Gastroesophageal sphincter (tissue), 4 donors: Measurements from ENCODE around the gene DNMT1. TPM values are rescaled to one million over a fixed set of nuclear protein-coding genes. Genes with fewer than 3 reads are reported as not detected.

ENCODE experiments used
- ATAC-seq: fragments of 150-250 bp; one replicate; pipeline ENCODE4 v1.9.1; 2016; ENCODE audit warnings: mild to moderate bottlenecking, moderate library complexity
- H3K27ac ChIP-seq, 4 donors: fragments of 200-600 bp; sonication (generic) in 3 of 4; 1 replicate in 3 of 4; 2 replicates in 1 of 4; pipeline ENCODE4 v1.5.1; 2016 to 2019
- H3K27me3 ChIP-seq: fragments of 200-600 bp; sonication (generic); one replicate; pipeline ENCODE4 v1.5.1; 2019
- H3K36me3 ChIP-seq, 2 donors: fragments of 200-600 bp; sonication (generic); one replicate each; pipeline ENCODE4 v1.5.1; 2019; ENCODE audit warnings: control low read depth in 1 of 2
- H3K4me1 ChIP-seq, 3 donors: fragments of 200-600 bp; sonication (generic); 1 replicate in 2 of 3; 2 replicates in 1 of 3; pipeline ENCODE4 v1.5.1; 2016 to 2019; ENCODE audit warnings: control low read depth in 2 of 3
- H3K4me3 ChIP-seq, 2 donors: fragments of 200-600 bp; sonication (generic); one replicate each; pipeline ENCODE4 v1.5.1; 2019; ENCODE audit warnings: mild to moderate bottlenecking in 1 of 2, moderate library complexity in 1 of 2
- H3K9me3 ChIP-seq, 3 donors: fragments of 200-600 bp; sonication (generic); one replicate each; pipeline ENCODE4 v1.5.1; 2017 to 2019; ENCODE audit warnings: control low read depth in 2 of 3
- CTCF ChIP-seq, 4 experiments: fragments of 200-600 bp in 2 of 4; fragments of 450-650 bp in 2 of 4; sonication (generic) in 1 of 4; IDR thresholded peaks; one replicate each; pipeline ENCODE4 v1.5.1; 2017 to 2019; ENCODE audit warnings: antibody characterized with exemption in 4 of 4, mild to moderate bottlenecking in 2 of 4, moderate library complexity in 2 of 4
- EP300 ChIP-seq: sonication (generic); formaldehyde crosslinking; IDR thresholded peaks from one replicate; pipeline ENCODE4 v1.6.1; 2017; ENCODE audit warnings: antibody characterized with exemption, mild to moderate bottlenecking
- POLR2A ChIP-seq, 2 donors: fragments of 450-650 bp; IDR thresholded peaks; one replicate each; pipeline ENCODE4 v1.6.1; 2017; ENCODE audit warnings: antibody characterized with exemption in 2 of 2, mild to moderate bottlenecking in 2 of 2, moderate library complexity in 1 of 2
- POLR2AphosphoS5 ChIP-seq: sonication (generic); formaldehyde crosslinking; IDR thresholded peaks from one replicate; pipeline ENCODE4 v1.6.1; 2017; ENCODE audit warnings: antibody characterized with exemption
- WGBS, 2 donors: methylation state at CpG; one replicate each; pipeline ENCODE4 v1.1.5; 2018; ENCODE audit warnings: low coverage in 1 of 2; 5-methylcytosine and 5-hydroxymethylcytosine counted together
- total RNA-seq, 4 donors: library from RNA; depleted of rRNA; stranded (reverse); fragments of >200 nt; gene quantifications; one replicate each; pipeline ENCODE4 v1.1.0, GENCODE V29; 2016

The DNMT1 gene
- total RNA-seq, 4 donors from 2014 or later: 28.1 to 50.6 (median 38.1) TPM

GRCh38 chr19:10135551-10136334 is 59.0 kb downstream of the DNMT1 start:
- Histone ChIP-seq H3K4me3 (no peak overlapping the region), H3K36me3 (peaks cover 0 to 99% of the 10 kb centered on the region in 2 donors), H3K4me1 (no peaks in the 10 kb centered on the region), H3K9me3 (no peaks in the 10 kb centered on the region), H3K27ac (no peak overlapping the region), H3K27me3 (no peaks in the 10 kb centered on the region)
- TF ChIP-seq CTCF (IDR thresholded peaks at IDR 0.05) (no peak), POLR2AphosphoS5 (no peak), POLR2A (IDR thresholded peaks at IDR 0.05) (no peak), EP300 (no peak)
- WGBS, 2 donors: 76% methylated on average over 7 of the region's 39 CpGs; no CpG with 5 or more reads in 1 of the 2 donors
- peak; percentile 7 for ATAC-seq

GRCh38 chr19:10134040-10134439 is 60.7 kb downstream of the DNMT1 start:
- no peaks in the 10 kb centered on the region for H3K27me3 ChIP-seq
- no peaks in the 10 kb centered on the region for H3K9me3 ChIP-seq
- H3K4me1 ChIP-seq: no peaks in the 10 kb centered on the region
- TF ChIP-seq EP300: no peak
- no peak for TF ChIP-seq CTCF (IDR thresholded peaks at IDR 0.05)
- no peak for TF ChIP-seq POLR2AphosphoS5
- TF ChIP-seq POLR2A (IDR thresholded peaks at IDR 0.05): no peak
- H3K27ac ChIP-seq: no peak overlapping the region
- ATAC-seq: no peak
- H3K36me3 ChIP-seq: peaks cover 0 to 98% of the 10 kb centered on the region in 2 donors
- WGBS, 2 donors: no CpG with 5 or more reads among the region's 9 CpGs
- no peak overlapping the region for H3K4me3 ChIP-seq

GRCh38 chr19:10133596-10133995 is 61.2 kb downstream of the DNMT1 start:
- TF ChIP-seq POLR2AphosphoS5 (no peak), EP300 (no peak), POLR2A (IDR thresholded peaks at IDR 0.05) (no peak), CTCF (IDR thresholded peaks at IDR 0.05) (no peak)
- H3K36me3 ChIP-seq: peaks cover 0 to 98% of the 10 kb centered on the region in 2 donors
- no peak for ATAC-seq

GRCh38 chr19:10132905-10133304 is 61.8 kb downstream of the DNMT1 start:
- no peak overlapping the region for H3K27ac ChIP-seq
- H3K4me1 ChIP-seq: no peaks in the 10 kb centered on the region
- H3K36me3 ChIP-seq: peaks cover 0 to 97% of the 10 kb centered on the region in 2 donors
- TF ChIP-seq CTCF (IDR thresholded peaks at IDR 0.05) (no peak), POLR2AphosphoS5 (no peak), EP300 (no peak)
- H3K9me3 ChIP-seq: no peaks in the 10 kb centered on the region
- 98 to 99% methylated on average over 6 of the region's 7 CpGs for WGBS, 2 donors
- H3K4me3 ChIP-seq: no peak overlapping the region
- no peak for ATAC-seq
- no peaks in the 10 kb centered on the region for H3K27me3 ChIP-seq

More at GRCh38 chr19:10133596-10133995, 61.2 kb downstream of the DNMT1 start:
- Histone ChIP-seq H3K4me1 (no peaks in the 10 kb centered on the region), H3K4me3 (no peak overlapping the region), H3K9me3 (no peaks in the 10 kb centered on the region), H3K27ac (no peak overlapping the region), H3K27me3 (no peaks in the 10 kb centered on the region)
- WGBS, 2 donors: 60 to 73% methylated on average over 1 to 9 of the region's 11 CpGs

- WGBS, 2 donors: 79 to 83% methylated on average over 1 to 4 of the region's 4 CpGs
These were observed 68.5 kb downstream of the DNMT1 start for GRCh38 chr19:10126213-10126639.

More at GRCh38 chr19:10126213-10126639, 68.5 kb downstream of the DNMT1 start:
- Histone ChIP-seq H3K9me3 (no peaks in the 10 kb centered on the region), H3K27me3 (no peaks in the 10 kb centered on the region), H3K36me3 (peaks cover 0 to 51% of the 10 kb centered on the region in 2 donors), H3K4me3 (no peak overlapping the region), H3K27ac (no peak overlapping the region), H3K4me1 (peaks cover 0 to 10% (median 0%) of the 10 kb centered on the region in 3 donors)
- peak; percentile 41 for ATAC-seq
- no peak for TF ChIP-seq EP300
- no peak for TF ChIP-seq CTCF (IDR thresholded peaks at IDR 0.05)
- TF ChIP-seq POLR2A (IDR thresholded peaks at IDR 0.05): no peak
- TF ChIP-seq POLR2AphosphoS5: no peak
